ENCODE data around the gene DKK3. TPM values are rescaled to one million over a fixed set of nuclear protein-coding genes. Genes with fewer than 3 reads are reported as not detected.

The DKK3 gene
- total and polyA plus RNA-seq, 4 donors = 3.1 to 9.9 (median 7.1) TPM

DNA sequence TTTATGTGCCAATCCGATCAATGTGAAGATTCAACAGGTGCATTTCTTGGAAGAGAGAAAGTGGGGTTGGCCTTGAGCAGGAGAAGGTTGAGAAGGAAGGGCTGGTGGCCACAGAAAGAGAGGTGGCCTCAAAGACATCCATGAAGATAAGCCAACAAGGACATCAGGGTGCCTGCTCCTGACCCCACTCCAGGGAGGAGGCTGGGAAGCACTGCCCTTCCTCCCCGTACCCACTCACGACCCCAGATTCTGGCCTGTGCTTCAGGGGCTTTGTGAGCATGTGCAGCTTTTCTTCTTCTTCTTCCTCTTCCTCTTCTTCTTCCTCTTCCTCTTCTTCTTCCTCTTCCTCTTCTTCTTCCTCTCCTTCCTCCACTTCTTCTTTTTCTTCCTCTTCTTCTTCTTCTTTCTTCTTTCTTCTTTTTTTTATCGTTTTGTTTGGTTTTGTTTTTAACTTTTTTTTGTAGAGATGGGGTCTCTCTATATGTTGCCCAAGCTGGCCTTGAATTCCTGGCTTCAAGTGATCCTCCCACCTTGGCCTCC, 30.3 kb downstream of the DKK3 start:
- TF ChIP-seq, protein P1, sequence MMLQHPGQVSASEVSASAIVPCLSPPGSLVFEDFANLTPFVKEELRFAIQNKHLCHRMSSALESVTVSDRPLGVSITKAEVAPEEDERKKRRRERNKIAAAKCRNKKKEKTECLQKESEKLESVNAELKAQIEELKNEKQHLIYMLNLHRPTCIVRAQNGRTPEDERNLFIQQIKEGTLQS (IDR thresholded peaks at IDR 0.05) = no peak
- TF ChIP-seq, protein P2, sequence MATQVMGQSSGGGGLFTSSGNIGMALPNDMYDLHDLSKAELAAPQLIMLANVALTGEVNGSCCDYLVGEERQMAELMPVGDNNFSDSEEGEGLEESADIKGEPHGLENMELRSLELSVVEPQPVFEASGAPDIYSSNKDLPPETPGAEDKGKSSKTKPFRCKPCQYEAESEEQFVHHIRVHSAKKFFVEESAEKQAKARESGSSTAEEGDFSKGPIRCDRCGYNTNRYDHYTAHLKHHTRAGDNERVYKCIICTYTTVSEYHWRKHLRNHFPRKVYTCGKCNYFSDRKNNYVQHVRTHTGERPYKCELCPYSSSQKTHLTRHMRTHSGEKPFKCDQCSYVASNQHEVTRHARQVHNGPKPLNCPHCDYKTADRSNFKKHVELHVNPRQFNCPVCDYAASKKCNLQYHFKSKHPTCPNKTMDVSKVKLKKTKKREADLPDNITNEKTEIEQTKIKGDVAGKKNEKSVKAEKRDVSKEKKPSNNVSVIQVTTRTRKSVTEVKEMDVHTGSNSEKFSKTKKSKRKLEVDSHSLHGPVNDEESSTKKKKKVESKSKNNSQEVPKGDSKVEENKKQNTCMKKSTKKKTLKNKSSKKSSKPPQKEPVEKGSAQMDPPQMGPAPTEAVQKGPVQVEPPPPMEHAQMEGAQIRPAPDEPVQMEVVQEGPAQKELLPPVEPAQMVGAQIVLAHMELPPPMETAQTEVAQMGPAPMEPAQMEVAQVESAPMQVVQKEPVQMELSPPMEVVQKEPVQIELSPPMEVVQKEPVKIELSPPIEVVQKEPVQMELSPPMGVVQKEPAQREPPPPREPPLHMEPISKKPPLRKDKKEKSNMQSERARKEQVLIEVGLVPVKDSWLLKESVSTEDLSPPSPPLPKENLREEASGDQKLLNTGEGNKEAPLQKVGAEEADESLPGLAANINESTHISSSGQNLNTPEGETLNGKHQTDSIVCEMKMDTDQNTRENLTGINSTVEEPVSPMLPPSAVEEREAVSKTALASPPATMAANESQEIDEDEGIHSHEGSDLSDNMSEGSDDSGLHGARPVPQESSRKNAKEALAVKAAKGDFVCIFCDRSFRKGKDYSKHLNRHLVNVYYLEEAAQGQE (IDR thresholded peaks at IDR 0.05) = no peak
- no peak for TF ChIP-seq NR2F2 (IDR thresholded peaks at IDR 0.05)
- TF ChIP-seq HNF4A (conservative IDR thresholded peaks at IDR 0.05) = no peak
- no peak for TF ChIP-seq JUND (IDR thresholded peaks at IDR 0.05)
- no peak for TF ChIP-seq GABPA (IDR thresholded peaks at IDR 0.05 in 1 of 2, conservative IDR thresholded peaks at IDR 0.05 in 1 of 2)
- TF ChIP-seq, protein P3, sequence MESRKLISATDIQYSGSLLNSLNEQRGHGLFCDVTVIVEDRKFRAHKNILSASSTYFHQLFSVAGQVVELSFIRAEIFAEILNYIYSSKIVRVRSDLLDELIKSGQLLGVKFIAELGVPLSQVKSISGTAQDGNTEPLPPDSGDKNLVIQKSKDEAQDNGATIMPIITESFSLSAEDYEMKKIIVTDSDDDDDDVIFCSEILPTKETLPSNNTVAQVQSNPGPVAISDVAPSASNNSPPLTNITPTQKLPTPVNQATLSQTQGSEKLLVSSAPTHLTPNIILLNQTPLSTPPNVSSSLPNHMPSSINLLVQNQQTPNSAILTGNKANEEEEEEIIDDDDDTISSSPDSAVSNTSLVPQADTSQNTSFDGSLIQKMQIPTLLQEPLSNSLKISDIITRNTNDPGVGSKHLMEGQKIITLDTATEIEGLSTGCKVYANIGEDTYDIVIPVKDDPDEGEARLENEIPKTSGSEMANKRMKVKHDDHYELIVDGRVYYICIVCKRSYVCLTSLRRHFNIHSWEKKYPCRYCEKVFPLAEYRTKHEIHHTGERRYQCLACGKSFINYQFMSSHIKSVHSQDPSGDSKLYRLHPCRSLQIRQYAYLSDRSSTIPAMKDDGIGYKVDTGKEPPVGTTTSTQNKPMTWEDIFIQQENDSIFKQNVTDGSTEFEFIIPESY (IDR thresholded peaks at IDR 0.05) = no peak
- TF ChIP-seq, protein P4, sequence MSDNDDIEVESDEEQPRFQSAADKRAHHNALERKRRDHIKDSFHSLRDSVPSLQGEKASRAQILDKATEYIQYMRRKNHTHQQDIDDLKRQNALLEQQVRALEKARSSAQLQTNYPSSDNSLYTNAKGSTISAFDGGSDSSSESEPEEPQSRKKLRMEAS (IDR thresholded peaks at IDR 0.05) = no peak
- TF ChIP-seq, protein P5, sequence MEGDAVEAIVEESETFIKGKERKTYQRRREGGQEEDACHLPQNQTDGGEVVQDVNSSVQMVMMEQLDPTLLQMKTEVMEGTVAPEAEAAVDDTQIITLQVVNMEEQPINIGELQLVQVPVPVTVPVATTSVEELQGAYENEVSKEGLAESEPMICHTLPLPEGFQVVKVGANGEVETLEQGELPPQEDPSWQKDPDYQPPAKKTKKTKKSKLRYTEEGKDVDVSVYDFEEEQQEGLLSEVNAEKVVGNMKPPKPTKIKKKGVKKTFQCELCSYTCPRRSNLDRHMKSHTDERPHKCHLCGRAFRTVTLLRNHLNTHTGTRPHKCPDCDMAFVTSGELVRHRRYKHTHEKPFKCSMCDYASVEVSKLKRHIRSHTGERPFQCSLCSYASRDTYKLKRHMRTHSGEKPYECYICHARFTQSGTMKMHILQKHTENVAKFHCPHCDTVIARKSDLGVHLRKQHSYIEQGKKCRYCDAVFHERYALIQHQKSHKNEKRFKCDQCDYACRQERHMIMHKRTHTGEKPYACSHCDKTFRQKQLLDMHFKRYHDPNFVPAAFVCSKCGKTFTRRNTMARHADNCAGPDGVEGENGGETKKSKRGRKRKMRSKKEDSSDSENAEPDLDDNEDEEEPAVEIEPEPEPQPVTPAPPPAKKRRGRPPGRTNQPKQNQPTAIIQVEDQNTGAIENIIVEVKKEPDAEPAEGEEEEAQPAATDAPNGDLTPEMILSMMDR (IDR thresholded peaks at IDR 0.05; ENCODE audit: low read depth, low read length, missing input control) = no peak
- no peak for TF ChIP-seq RAD21 (IDR thresholded peaks at IDR 0.05)
- TF ChIP-seq SP1 (IDR thresholded peaks at IDR 0.05) = no peak
- no peak for TF ChIP-seq HNF4G (IDR thresholded peaks at IDR 0.05)
- no peak for TF ChIP-seq YY1 (IDR thresholded peaks at IDR 0.05)
- no peak for TF ChIP-seq FOXA1 (IDR thresholded peaks at IDR 0.05)
- no peak for TF ChIP-seq RXRA (IDR thresholded peaks at IDR 0.05)
- no peak for TF ChIP-seq TAF1 (conservative IDR thresholded peaks at IDR 0.05)
- TF ChIP-seq EGR1 (IDR thresholded peaks at IDR 0.05; ENCODE audit: low read depth in 2 of 2) = no peak
- TF ChIP-seq FOXA2 (IDR thresholded peaks at IDR 0.05) = no peak
- no peak overlapping the region for H3K9ac ChIP-seq (ENCODE audit: low read depth in 1 of 2, low read length in 2 of 2)
- H3K36me3 ChIP-seq (ENCODE audit: control insufficient read depth in 4 of 4, insufficient read depth in 3 of 4, low read depth in 1 of 4, low read length in 3 of 4) = no peaks in the 10 kb centered on the region
- H3K4me1 ChIP-seq (ENCODE audit: control insufficient read depth in 4 of 4, insufficient read depth in 4 of 4, low read length in 3 of 4) = peaks cover 10 to 23% (median 15%) of the 10 kb centered on the region in 4 donors
- H3K4me3 ChIP-seq (ENCODE audit: low read depth in 1 of 3, low read length in 3 of 3) = no peak overlapping the region
- H3K9me3 ChIP-seq (ENCODE audit: control insufficient read depth in 4 of 4, low read length in 3 of 4) = no peaks in the 10 kb centered on the region
- DNase-seq (ENCODE audit: low spot score) = no peak
- 94% methylated on average over 4 of the region's 4 CpGs for WGBS
- H3K27me3 ChIP-seq (ENCODE audit: control insufficient read depth in 4 of 4, insufficient read depth in 4 of 4, low read length in 3 of 4) = no peaks in the 10 kb centered on the region
- H3K27ac ChIP-seq (ENCODE audit: low read depth in 1 of 2, low read length in 2 of 2) = no peak overlapping the region
